ENCODE results near the gene NHS.

DNA sequence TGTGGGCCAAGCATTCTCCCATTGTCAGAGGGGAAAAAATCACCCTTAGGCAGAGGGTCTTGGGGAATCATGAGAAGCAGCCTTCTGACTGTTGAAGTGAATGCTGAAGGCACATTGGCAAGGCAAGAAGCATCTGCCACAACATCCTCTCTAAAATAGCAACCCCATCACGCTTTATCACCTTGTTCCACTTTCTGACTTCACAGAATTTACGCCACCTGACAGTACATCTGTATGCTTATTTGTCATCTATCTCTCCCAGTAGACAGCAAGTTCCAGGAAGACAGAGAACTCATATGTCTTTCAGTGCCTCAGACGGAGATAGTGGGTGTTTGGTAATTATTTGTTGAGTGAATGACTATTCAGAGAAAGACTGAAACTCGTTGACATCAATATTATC is 293.9 kb downstream of the NHS start:
- TF ChIP-seq, protein P1, sequence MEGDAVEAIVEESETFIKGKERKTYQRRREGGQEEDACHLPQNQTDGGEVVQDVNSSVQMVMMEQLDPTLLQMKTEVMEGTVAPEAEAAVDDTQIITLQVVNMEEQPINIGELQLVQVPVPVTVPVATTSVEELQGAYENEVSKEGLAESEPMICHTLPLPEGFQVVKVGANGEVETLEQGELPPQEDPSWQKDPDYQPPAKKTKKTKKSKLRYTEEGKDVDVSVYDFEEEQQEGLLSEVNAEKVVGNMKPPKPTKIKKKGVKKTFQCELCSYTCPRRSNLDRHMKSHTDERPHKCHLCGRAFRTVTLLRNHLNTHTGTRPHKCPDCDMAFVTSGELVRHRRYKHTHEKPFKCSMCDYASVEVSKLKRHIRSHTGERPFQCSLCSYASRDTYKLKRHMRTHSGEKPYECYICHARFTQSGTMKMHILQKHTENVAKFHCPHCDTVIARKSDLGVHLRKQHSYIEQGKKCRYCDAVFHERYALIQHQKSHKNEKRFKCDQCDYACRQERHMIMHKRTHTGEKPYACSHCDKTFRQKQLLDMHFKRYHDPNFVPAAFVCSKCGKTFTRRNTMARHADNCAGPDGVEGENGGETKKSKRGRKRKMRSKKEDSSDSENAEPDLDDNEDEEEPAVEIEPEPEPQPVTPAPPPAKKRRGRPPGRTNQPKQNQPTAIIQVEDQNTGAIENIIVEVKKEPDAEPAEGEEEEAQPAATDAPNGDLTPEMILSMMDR (IDR thresholded peaks at IDR 0.05): no peak
- no peak for TF ChIP-seq RAD21 (conservative IDR thresholded peaks at IDR 0.05 in 1 of 2, IDR thresholded peaks at IDR 0.05 in 1 of 2)
- no peak for TF ChIP-seq HDAC2 (IDR thresholded peaks at IDR 0.05)
- TF ChIP-seq, protein P2, sequence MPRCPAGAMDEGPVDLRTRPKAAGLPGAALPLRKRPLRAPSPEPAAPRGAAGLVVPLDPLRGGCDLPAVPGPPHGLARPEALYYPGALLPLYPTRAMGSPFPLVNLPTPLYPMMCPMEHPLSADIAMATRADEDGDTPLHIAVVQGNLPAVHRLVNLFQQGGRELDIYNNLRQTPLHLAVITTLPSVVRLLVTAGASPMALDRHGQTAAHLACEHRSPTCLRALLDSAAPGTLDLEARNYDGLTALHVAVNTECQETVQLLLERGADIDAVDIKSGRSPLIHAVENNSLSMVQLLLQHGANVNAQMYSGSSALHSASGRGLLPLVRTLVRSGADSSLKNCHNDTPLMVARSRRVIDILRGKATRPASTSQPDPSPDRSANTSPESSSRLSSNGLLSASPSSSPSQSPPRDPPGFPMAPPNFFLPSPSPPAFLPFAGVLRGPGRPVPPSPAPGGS (IDR thresholded peaks at IDR 0.05): no peak
- no peak for TF ChIP-seq EP300 (IDR thresholded peaks at IDR 0.05)
- TF ChIP-seq POLR2A (IDR thresholded peaks at IDR 0.05; ENCODE audit: low read length): no peak
- TF ChIP-seq MAFK (IDR thresholded peaks at IDR 0.05; ENCODE audit: partially characterized antibody): no peak
- TF ChIP-seq BHLHE40 (IDR thresholded peaks at IDR 0.05; ENCODE audit: low read depth, low read length): no peak
- TF ChIP-seq, protein P3, sequence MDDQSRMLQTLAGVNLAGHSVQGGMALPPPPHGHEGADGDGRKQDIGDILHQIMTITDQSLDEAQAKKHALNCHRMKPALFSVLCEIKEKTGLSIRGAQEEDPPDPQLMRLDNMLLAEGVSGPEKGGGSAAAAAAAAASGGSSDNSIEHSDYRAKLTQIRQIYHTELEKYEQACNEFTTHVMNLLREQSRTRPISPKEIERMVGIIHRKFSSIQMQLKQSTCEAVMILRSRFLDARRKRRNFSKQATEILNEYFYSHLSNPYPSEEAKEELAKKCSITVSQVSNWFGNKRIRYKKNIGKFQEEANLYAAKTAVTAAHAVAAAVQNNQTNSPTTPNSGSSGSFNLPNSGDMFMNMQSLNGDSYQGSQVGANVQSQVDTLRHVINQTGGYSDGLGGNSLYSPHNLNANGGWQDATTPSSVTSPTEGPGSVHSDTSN (IDR thresholded peaks at IDR 0.05): no peak
- TF ChIP-seq CEBPB (IDR thresholded peaks at IDR 0.05): no peak
- no peak for TF ChIP-seq GATA3 (IDR thresholded peaks at IDR 0.05; ENCODE audit: borderline replicate concordance)
- TF ChIP-seq, protein P4, sequence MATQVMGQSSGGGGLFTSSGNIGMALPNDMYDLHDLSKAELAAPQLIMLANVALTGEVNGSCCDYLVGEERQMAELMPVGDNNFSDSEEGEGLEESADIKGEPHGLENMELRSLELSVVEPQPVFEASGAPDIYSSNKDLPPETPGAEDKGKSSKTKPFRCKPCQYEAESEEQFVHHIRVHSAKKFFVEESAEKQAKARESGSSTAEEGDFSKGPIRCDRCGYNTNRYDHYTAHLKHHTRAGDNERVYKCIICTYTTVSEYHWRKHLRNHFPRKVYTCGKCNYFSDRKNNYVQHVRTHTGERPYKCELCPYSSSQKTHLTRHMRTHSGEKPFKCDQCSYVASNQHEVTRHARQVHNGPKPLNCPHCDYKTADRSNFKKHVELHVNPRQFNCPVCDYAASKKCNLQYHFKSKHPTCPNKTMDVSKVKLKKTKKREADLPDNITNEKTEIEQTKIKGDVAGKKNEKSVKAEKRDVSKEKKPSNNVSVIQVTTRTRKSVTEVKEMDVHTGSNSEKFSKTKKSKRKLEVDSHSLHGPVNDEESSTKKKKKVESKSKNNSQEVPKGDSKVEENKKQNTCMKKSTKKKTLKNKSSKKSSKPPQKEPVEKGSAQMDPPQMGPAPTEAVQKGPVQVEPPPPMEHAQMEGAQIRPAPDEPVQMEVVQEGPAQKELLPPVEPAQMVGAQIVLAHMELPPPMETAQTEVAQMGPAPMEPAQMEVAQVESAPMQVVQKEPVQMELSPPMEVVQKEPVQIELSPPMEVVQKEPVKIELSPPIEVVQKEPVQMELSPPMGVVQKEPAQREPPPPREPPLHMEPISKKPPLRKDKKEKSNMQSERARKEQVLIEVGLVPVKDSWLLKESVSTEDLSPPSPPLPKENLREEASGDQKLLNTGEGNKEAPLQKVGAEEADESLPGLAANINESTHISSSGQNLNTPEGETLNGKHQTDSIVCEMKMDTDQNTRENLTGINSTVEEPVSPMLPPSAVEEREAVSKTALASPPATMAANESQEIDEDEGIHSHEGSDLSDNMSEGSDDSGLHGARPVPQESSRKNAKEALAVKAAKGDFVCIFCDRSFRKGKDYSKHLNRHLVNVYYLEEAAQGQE (IDR thresholded peaks at IDR 0.05): no peak
- no peak for TF ChIP-seq JUNB (IDR thresholded peaks at IDR 0.05)

All from A549 (cell line).